ENCODE results near the gene GNB1L.

GNB1L gene

DNA sequence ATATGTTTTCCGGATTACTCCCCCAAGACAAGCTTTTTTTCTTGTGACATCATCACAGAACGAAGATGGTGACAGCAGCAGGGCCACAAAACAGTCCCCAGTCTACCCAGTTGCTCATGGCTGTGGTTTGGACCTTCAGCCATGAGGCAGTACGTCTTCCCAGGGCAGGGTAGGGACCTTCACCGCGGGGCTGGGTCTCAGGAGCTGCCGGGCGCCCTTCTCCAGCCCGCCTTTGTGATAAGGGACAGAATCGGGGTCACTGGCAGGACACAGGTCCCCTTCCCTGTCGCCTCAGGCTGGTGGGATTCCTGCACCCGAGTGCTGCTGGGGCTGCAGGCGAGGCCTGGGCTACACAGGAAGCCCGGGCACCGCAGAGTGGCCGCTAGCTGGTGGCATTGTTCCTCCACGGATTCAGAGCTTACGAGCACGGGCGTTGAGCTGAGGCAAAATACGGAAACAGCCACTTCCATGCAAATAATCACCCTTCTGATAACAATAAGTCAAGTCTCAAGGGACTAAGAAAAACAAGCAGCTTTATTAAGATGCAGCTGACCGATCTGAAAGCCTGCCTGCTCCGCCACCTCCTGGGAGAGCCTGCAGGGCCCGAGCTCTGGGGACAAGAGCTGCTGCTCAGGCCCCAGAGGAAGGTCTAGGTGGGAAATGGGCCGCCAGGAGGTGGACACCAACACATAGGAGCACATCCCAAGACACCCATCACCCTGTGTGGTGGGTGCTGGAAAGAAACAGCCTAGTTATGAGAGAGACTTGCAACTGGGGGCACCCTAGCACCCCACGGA lies 81.8 kb downstream of the GNB1L start:
- DNase-seq = peak; percentile 38

DNA sequence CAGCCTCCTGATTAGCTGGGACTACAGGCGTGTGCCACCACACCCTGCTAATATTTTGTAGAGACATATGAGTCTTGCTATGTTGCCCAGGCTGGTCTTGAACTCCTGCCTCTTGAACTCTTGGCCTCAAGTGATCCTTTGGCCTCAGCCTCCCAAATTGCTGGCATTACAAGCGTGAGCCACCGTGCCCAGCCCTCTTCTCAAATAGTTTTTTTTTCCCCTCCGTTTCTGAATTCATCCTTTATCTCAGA lies 82.3 kb downstream of the GNB1L start:
- no peak for DNase-seq

DNA sequence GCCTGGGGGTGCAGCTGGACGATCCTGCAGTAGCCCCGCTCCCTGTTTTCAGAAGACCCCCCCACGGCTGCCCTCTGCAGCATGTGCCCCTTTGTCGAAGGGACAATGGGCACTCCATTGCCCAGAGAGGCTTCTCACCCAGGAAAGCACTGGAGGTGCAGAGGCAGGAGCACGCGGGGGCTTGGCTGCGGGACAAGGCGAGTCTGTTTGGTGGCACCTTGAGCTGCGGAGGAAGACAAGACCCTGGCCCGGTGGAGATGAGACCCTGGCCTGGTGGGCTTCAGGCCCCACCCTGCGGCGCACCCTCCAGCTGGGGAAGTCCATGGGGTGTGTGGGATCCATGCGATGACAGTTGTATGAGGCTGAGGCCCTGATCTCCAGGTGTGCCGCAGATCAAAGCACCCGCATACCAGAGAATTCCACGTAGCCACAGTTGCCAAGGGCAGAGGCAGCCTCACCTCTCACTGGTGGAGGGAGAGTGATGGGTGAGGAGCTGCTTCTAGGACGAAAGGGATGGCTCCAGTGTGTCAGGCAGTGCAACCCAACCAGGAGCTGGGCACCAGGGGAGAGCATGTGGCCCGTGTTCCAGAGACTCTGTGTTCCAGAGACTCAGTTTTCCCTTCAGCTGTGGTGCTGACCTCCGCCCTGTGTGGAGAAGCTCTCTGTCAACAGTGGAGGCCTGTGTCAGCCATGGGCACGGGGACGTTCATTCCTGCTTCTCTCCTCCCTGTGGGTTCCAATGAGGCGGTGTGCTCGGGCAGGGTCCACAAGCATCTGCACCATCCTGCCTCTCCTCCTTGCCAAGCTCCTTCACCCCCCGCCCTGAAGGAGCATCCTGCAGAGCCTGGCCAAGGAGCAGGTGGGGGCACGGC lies 84.1 kb downstream of the GNB1L start:
- DNase-seq = no peak

DNA sequence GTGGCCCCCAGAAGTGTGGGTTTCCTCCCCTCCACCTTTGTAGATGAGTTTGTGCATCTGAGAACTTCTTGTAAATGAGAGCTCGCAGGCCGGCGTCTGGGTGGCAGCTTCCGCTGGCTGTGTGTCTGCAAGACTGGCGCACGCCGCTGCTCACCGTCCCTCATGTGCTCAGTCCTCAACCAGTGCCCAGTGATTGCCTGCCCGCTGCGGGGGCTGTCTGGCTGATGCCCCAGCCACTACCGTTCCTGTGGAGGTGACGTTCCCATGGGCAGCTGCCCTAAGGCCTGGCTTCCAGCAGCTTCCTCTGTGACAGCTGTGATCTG lies 85.3 kb downstream of the GNB1L start:
- DNase-seq = no peak

DNA sequence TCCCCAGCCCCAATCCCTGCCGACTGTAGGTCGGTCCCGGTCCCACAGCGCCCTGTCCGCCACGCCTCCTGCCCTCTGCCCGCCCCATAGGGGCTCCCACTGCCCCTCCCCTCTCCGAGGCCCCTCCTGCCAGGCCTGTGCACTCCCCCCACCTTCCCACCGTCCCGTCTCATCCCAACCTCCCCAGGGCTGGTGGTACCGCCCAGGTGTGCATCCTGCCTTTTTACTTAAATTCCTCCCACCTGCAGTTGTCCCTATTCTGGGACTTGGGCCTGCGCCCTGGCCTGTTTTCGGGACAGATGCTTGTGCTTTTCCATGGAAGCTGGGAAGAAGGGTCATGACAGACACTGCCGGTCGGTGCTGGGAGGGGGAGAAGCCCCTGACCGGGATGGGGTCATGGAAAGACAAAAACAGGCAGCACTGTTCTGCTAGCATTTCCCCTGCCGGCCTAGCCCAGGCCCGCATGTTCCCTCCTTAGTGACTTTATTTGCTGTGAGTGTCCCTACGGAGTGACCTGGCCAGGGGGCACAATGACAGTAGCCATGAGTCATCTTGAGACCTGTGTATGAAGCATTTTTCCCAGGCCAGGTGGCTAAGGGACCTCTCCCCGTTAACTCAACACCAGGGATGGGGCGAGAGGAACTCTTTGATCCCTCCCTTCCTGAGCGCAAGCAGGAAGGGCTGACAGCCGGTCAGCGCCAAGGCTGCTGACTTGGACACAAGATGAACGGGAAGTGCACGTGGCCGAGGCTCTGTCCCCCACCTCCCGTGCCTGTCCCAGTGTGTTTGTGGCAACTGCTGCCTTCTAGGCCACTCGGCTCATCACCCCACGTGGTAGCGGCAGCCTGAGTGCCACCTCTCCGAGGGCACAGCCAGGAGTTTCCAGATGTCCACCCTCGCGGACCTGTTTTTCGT lies 87.0 kb downstream of the GNB1L start:
- no peak for DNase-seq

DNA sequence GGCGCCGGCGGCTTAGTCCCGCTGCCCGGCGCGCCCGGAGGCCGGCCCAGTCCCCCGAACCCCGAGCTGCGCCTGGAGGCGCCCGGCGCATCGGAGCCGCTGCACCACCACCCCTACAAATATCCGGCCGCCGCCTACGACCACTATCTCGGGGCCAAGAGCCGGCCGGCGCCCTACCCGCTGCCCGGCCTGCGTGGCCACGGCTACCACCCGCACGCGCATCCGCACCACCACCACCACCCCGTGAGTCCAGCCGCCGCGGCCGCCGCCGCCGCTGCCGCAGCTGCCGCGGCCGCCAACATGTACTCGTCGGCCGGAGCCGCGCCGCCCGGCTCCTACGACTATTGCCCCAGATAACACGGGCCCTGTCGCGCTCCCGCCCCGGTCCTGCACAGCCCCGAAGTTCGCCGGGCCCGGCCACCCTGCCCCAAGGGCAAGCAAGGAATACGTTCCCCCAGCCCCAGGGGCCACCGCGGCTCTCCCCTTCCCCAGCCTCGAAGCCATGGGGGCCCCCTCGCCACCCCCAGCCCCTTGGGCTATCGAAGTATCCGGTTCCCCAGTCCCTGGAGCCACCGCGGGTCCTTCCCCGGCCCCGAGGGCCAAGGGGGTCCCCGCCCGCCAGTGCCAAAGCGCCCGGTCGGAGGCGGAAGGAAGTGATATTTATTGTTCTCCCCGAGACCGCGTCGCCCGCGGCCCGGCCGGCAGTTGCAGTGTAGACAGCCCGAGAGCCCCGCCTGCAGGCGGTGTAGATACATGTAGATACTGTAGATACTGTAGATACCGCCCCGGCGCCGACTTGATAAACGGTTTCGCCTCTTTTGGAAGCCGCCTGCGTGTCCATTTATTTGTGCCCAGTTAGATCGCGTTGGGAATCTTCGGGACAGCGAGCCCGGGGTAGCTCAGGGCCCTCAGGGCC lies 87.9 kb downstream of the GNB1L start:
- DNase-seq = peak; percentile 17

DNA sequence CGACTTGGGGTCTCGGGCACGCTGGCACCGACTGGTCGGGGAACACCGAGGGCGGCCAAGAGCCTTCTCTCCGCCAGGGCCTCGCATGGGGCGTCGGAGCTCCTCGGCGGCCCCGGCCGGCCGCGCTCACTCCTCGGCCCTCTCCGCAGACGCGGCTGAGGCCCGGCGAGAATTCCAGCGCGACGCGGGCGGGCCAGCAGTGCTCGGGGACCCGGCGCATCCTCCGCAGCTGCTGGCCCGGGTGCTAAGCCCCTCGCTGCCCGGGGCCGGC lies 88.5 kb downstream of the GNB1L start:
- DNase-seq = no peak

DNA sequence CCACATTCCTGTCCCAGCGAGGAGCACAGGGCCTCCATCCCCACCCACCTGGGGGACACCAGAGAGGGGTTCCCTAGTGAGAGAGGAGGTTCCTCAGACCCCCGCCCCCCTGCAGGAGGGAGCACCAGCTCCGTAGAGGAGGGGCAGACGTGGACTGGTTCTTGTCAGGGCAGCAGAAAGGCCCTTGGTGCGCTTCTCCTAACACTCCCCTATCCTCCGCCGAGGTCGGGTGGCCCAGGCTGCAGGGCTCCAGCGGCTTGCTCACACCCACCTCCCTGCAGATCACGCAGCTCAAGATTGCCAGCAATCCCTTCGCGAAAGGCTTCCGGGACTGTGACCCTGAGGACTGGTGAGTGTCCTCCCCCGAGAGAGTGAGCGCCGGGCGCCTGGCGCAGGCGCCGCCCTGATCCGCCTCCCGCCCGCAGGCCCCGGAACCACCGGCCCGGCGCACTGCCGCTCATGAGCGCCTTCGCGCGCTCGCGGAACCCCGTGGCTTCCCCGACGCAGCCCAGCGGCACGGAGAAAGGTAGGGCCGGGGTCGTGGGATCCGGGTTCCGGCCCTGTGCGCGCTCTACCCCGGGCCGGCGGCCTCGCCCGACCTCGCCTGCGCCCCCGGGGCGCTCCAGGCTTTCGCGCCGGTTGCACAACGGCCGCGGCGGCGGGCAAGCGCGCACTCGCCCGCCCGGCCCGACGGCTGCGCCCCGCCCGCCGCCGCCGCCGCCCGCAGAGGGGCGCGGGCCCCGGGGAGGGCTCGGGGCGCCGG lies 89.0 kb downstream of the GNB1L start:
- no peak for DNase-seq

- no peak for DNase-seq
These were observed 89.8 kb downstream of the GNB1L start for GRCh38 chr22:19764636-19765476.

DNA sequence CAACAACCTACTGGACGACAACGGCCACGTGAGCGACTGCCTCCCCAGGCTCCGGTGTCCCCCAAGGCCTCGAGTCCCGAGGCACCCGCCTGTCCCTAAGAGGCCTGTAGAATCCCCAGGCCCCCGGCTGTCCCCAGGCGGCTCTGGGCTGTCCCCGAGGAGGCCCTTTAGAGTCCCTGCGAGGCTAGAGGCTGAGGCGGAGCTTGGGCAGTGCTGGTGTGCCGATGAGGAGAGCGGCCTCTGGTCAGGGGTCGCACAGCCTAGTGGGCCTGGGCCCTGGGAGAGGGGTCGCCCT lies 90.4 kb downstream of the GNB1L start:
- DNase-seq = no peak

DNA sequence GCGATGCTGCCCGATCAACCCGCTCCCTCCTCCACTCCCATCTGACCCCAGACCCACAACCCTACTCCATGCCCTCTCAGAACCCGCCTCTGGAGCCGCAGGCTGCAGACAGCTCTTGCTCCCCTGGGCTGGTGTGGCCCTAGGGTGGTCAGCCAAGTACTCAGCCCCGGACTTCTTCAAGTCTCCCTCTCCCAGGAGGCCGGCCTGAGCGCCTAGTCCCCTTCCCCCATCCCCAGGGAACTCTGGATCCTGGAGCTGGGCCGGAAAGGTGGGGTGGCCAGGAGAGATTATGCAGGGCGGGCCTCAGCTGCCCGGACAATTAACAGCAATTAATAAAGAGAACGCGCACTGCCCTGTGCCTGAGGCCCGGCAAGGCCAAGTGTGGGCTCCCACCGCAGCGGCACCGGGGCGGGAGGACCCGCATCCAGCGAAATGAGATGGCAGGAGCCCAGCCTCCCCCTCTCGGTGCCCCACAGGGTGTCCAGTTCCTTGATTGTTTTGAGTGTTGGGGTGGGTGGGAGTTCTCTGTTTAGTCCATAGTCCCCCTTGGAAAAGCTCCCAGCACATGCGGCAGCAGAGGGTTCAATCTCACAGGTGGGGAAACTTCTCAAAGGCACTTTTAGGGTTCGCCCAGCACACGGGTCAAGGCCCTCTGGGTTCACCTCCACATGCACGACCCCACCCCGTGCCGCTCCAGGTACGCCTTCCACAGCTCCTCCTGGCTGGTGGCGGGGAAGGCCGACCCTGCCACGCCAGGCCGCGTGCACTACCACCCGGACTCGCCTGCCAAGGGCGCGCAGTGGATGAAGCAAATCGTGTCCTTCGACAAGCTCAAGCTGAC lies 91.0 kb downstream of the GNB1L start:
- DNase-seq = no peak

DNA sequence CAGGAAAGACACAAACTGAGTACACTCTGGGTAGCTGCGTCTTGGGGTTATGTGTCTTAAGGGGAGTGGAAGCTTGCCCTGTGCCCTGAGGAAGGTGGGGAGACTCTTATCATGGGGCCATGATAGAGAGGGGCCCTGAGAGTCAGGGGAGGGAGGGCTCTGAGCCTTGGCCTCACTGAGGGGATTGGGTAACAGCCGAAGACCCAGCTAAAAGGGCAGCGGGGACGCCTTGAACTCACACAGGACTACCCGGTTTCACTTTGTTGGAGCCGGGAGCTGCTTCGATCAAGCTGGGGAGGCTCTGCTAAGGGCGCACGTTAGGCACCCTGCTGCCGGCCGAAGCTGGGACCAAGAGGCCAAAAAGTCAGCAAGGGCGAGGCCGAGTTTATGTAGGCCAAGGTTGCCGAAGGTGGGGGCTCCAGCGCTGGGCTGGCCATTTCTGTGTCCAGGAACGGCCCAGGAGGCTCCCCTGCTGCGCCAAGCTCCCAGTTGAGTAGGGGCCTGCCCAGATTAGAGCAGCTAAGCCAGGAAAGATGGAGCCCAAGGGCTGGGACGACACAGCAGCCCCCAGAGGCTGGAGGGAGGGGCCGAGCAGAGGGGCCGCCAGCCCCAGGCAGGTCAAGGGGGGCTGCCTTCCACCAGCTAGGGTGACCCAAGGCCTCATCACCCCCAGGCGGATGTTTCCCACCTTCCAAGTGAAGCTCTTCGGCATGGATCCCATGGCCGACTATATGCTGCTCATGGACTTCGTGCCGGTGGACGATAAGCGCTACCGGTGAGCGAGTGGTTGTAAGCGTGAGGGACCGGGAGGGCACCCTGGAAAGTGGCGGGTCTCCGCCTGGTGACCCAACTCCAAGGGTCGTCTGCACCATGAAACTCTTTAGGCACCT lies 91.9 kb downstream of the GNB1L start:
- no peak for DNase-seq

GRCh38 chr22:19761725-19762567 lies 92.7 kb downstream of the GNB1L start:
- no peak for DNase-seq

DNA sequence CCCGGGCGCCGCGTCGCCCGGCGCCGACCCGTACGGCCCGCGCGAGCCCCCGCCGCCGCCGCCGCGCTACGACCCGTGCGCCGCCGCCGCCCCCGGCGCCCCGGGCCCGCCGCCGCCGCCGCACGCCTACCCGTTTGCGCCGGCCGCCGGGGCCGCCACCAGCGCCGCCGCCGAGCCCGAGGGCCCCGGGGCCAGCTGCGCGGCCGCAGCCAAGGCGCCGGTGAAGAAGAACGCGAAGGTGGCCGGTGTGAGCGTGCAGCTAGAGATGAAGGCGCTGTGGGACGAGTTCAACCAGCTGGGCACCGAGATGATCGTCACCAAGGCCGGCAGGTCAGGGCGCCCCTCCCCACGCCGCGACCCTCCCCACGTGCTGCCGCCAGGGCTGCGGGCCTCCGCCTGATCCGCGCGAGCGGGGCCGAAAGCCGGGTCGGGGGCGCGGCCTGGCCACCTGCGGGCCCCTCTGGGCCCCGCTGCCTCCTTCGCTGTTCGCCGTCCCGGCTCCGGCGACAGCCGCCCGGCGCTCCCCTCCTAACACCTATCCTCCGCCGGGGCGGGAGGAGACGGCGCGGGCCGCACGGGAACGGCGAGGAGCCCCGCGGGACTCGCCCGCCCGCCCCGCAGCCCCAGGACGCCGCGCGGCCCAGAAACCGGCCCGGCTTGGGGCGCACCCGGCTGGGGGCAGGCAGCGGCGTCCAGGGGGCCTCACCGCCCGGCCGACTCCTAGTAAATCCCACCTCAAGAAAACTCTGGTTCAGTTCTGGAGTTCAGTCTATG lies 93.5 kb downstream of the GNB1L start:
- DNase-seq = no peak

DNA sequence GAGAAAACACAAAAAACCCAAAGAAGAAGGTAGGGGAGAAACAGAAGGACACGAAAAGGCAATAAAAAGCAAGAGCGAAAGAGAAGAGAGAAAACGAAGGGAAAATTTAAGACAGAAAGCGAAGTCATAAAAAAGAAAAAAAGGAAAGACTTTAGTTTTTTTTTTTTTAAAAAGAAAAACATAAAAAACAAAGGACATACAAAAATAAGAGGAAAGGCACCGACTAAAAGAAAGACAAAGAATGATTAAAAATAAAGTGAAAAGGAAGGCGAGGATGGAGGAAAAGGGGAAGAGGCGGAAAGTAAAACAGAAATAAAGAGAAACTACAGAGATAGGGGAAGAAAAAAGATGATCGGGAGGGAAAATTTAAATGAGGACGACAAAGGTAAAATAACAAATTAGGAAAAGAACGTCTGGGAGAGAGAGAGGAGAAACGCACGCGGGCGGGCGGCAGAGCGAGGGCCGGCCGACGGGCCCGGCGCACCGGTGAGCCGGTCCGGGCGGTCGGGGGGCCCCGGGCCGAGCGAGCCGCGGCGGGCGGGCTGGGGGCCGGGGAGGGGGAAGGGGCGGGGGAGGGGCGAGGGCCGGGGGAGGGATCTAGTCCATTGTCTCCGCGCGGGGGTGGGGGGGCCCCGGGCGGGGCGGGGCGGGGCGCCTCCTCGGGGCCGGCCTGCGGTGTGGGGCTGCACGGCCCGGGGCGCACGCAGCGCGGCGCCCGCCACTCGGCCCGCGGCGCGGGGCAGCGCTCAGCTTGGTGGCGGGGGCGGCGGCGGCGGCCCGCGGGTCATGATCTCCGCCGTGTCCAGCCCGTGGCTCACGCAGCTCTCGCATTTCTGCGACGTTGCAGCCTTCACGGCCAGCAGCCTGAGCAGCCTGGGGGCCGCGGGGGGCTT lies 94.4 kb downstream of the GNB1L start, which contains the start of gene TBX1:
TSS of gene TBX1 (plus strand) at position 721 of the 893 bp plus-strand sequence. CDS start at position 787, 66 bp downstream.
- DNase-seq = no peak

- DNase-seq = no peak
These were observed 95.1 kb downstream of the GNB1L start for GRCh38 chr22:19759427-19760057.

Measured in GF-D8 (cell line).